HEK293 (cell line): Measurements from ENCODE around the gene TPH1.

ENCODE experiments used
- CTCF ChIA-PET: fragments of 350-600 bp; formaldehyde crosslinking; extraction: SDS; loops from one replicate; lab custom pipeline; 2021; ENCODE audit warnings: antibody characterized with exemption; lab: Yijun Ruan, JAX
- POLR2A ChIA-PET: fragments of 300-600 bp; formaldehyde crosslinking; extraction: SDS; loops from one replicate; lab custom pipeline; 2020; ENCODE audit warnings: antibody characterized with exemption, inconsistent platforms; lab: Yijun Ruan, JAX
- H3K27ac ChIP-seq: fragments of 200-500 bp; sonication (Bioruptor generic); 2 replicates; pipeline ENCODE4 v1.5.1; 2014; ENCODE audit warnings: low read depth, low read length, control low read depth, inconsistent platforms; ENCODE audit errors: extremely low read depth
- H3K36me3 ChIP-seq, 2 experiments: fragments of 200-500 bp in 1 of 2; sonication (Bioruptor generic) in 1 of 2; 1 replicate in 1 of 2; 2 replicates in 1 of 2; pipeline ENCODE4 v1.5.1; 2014 to 2017; ENCODE audit warnings: inconsistent platforms in 2 of 2, low read length in 2 of 2; ENCODE audit not compliant: control insufficient read depth in 2 of 2, insufficient read depth in 1 of 2
- H3K4me1 ChIP-seq: fragments of 200-500 bp; sonication (Bioruptor generic); 2 replicates; pipeline ENCODE4 v1.5.1; 2014; ENCODE audit warnings: mild to moderate bottlenecking, low read length, inconsistent platforms; ENCODE audit not compliant: control insufficient read depth, insufficient read depth
- H3K4me3 ChIP-seq: 2 replicates; pipeline ENCODE4 v1.5.1; 2011; ENCODE audit warnings: low read depth, mild to moderate bottlenecking, control low read depth, low read length, moderate library complexity
- H3K9me3 ChIP-seq: fragments of 200-500 bp; sonication (Bioruptor generic); 2 replicates; pipeline ENCODE4 v1.5.1; 2014; ENCODE audit warnings: low read depth, low read length, inconsistent platforms; ENCODE audit not compliant: control insufficient read depth, insufficient read depth
- PRDM4 ChIP-seq: fragments of 450-650 bp; formaldehyde crosslinking; IDR thresholded peaks from 2 replicates; pipeline ENCODE4 v1.5.1; 2017; ENCODE audit warnings: missing biosample characterization, missing genetic modification characterization
- SALL2 ChIP-seq: fragments of 450-650 bp; formaldehyde crosslinking; IDR thresholded peaks from 2 replicates; pipeline ENCODE4 v1.5.0; 2017; ENCODE audit warnings: missing biosample characterization, mild to moderate bottlenecking, missing genetic modification characterization, borderline replicate concordance
- ZBTB49 ChIP-seq: fragments of 450-650 bp; formaldehyde crosslinking; IDR thresholded peaks from 2 replicates; pipeline ENCODE4 v1.5.1; 2016; ENCODE audit warnings: missing biosample characterization, missing genetic modification characterization, low read depth
- ZBTB8A ChIP-seq: fragments of 450-650 bp; formaldehyde crosslinking; IDR thresholded peaks from 2 replicates; pipeline ENCODE4 v1.5.1; 2016; ENCODE audit warnings: missing biosample characterization, missing genetic modification characterization
- ZFP3 ChIP-seq: fragments of 450-650 bp; formaldehyde crosslinking; IDR thresholded peaks from 2 replicates; pipeline ENCODE4 v1.5.1; 2016; ENCODE audit warnings: low read depth, missing biosample characterization, missing genetic modification characterization
- ZNF138 ChIP-seq: fragments of 450-650 bp; formaldehyde crosslinking; IDR thresholded peaks from 2 replicates; pipeline ENCODE4 v1.5.1; 2016; ENCODE audit warnings: missing biosample characterization, missing genetic modification characterization, borderline replicate concordance
- ZNF26 ChIP-seq: fragments of 450-650 bp; formaldehyde crosslinking; IDR thresholded peaks from 2 replicates; pipeline ENCODE4 v1.5.1; 2016; ENCODE audit warnings: missing biosample characterization, missing genetic modification characterization
- ZNF366 ChIP-seq: fragments of 450-650 bp; formaldehyde crosslinking; conservative IDR thresholded peaks from 2 replicates; pipeline ENCODE4 v1.5.1; 2016; ENCODE audit warnings: missing biosample characterization, missing genetic modification characterization
- ZNF610 ChIP-seq: fragments of 450-650 bp; formaldehyde crosslinking; IDR thresholded peaks from 2 replicates; pipeline ENCODE4 v1.5.1; 2016; ENCODE audit warnings: missing biosample characterization, missing genetic modification characterization, borderline replicate concordance
- ZNF768 ChIP-seq: fragments of 450-650 bp; formaldehyde crosslinking; IDR thresholded peaks from 2 replicates; pipeline ENCODE4 v1.5.1; 2018; ENCODE audit warnings: missing biosample characterization, mild to moderate bottlenecking, missing genetic modification characterization
- ZSCAN4 ChIP-seq: fragments of 450-650 bp; formaldehyde crosslinking; IDR thresholded peaks from 2 replicates; pipeline ENCODE4 v1.5.1; 2017; ENCODE audit warnings: missing biosample characterization, missing genetic modification characterization

The TPH1 gene

GRCh38 chr11:18019650-18020049 lies 26.4 kb downstream of the TPH1 start (continued):
- TF ChIP-seq ZNF366 (tag by site-specific recombination) (no peak), ZBTB8A (no peak), ZNF138 (tag by site-specific recombination) (no peak), PRDM4 (tag by site-specific recombination) (no peak)

DNA sequence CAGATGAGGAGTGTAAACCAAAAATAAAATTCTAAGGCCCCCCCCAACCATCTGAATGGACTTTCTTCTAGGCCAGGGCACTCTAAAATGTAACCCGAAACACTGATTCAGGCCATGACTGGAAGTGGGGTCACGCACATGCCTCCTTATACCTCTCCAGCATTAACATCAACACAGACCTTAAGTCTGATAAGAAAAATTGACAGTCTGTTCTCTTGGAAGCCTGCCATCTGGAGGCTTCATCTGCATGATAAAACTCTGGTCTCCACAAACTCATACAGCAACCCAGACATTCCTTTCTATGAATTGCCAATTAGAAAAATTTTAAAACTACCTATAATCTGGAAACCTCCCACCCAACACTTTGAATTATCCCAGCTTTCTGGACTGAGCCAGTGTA lies 29.3 kb downstream of the TPH1 start:
- no peak for TF ChIP-seq ZFP3 (tag by site-specific recombination)
- no peak for TF ChIP-seq ZNF768 (tag by site-specific recombination)
- no peak for TF ChIP-seq ZBTB49
- H3K36me3 ChIP-seq, result no peaks in the 10 kb centered on the region
- ChIA-PET POLR2A (no interaction called here), CTCF (interaction anchor here (1.1 to 1.5 kb wide), 2 partner anchors 26 to 88 kb away, joined by 3 to 5 read pairs; no protein-coding TSS in a partner anchor)
- H3K4me3 ChIP-seq, result no peak overlapping the region
- no peaks in the 10 kb centered on the region for H3K9me3 ChIP-seq
- no peaks in the 10 kb centered on the region for H3K4me1 ChIP-seq
- no peak overlapping the region for H3K27ac ChIP-seq

DNA sequence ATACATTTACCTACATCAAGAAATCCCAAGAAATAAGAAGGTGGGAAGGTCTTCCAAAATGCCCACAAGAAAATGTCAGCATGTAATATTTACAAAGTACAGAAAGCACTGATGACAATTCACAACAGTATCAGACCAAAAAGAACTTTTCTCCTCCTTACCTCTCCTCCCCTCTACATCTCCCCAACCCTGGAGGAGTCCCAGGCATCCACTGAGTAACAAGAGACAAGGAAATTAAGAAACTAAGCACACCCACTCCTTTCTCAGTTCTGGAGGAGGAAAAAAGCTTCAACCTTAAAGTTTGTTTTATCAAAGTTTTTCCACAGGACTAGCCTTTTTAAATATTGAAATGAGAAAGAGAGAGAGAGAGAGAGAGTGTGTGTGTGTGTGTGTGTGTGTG lies 31.2 kb downstream of the TPH1 start:
- Histone ChIP-seq H3K9me3 (no peaks in the 10 kb centered on the region), H3K36me3 (no peaks in the 10 kb centered on the region), H3K4me3 (no peak overlapping the region), H3K27ac (no peak overlapping the region), H3K4me1 (no peaks in the 10 kb centered on the region)
- ChIA-PET CTCF (interaction anchor here (0.6 to 1.0 kb wide), 3 partner anchors 101 to 1316 kb away, joined by 3 to 5 read pairs (median 3); no protein-coding TSS in a partner anchor), POLR2A (no interaction called here)
- TF ChIP-seq SALL2 (tag by site-specific recombination) (no peak), ZNF610 (tag by site-specific recombination) (no peak), ZSCAN4 (tag by site-specific recombination) (0 out of 2 replicates have a peak, but pooled peaks have one; percentile 15), ZNF26 (tag by site-specific recombination) (no peak)
